Ovary (tissue), 3 donors: ENCODE results near the gene PAQR5.

Source experiments
- EP300 ChIP-seq: sonication (generic); formaldehyde crosslinking; IDR thresholded peaks from one replicate; pipeline ENCODE4 v1.6.1; 2017; ENCODE audit warnings: antibody characterized with exemption
- POLR2A ChIP-seq: fragments of 450-650 bp; IDR thresholded peaks from one replicate; pipeline ENCODE4 v1.6.1; 2017; ENCODE audit warnings: antibody characterized with exemption, mild to moderate bottlenecking, moderate library complexity
- TF ChIP-seq, protein P1 (sequence below), 3 donors: fragments of 450-650 bp in 2 of 3; fragments of 200-600 bp in 1 of 3; IDR thresholded peaks; one replicate each; pipeline versions ENCODE4 v1.5.1 to v1.8.0; 2016 to 2022; ENCODE audit warnings: antibody characterized with exemption in 3 of 3, mild to moderate bottlenecking in 1 of 3
- donor health status: DM: no; HTN: no; CAD: no.

- TF ChIP-seq, protein P1, sequence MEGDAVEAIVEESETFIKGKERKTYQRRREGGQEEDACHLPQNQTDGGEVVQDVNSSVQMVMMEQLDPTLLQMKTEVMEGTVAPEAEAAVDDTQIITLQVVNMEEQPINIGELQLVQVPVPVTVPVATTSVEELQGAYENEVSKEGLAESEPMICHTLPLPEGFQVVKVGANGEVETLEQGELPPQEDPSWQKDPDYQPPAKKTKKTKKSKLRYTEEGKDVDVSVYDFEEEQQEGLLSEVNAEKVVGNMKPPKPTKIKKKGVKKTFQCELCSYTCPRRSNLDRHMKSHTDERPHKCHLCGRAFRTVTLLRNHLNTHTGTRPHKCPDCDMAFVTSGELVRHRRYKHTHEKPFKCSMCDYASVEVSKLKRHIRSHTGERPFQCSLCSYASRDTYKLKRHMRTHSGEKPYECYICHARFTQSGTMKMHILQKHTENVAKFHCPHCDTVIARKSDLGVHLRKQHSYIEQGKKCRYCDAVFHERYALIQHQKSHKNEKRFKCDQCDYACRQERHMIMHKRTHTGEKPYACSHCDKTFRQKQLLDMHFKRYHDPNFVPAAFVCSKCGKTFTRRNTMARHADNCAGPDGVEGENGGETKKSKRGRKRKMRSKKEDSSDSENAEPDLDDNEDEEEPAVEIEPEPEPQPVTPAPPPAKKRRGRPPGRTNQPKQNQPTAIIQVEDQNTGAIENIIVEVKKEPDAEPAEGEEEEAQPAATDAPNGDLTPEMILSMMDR (IDR thresholded peaks at IDR 0.05), result no peak
- no peak for TF ChIP-seq POLR2A
- no peak for TF ChIP-seq EP300
Measured at GRCh38 chr15:69288011-69288410, 10.7 kb upstream of the PAQR5 start.
